Endodermal cell (in vitro differentiated cells): Measurements from ENCODE around the gene SIM2. TPM values are rescaled to one million over a fixed set of nuclear protein-coding genes. Genes with fewer than 3 reads are reported as not detected.
A peak's percentile ranks its signal among the peaks of the same experiment; 100 is the strongest.

Experiments used
- DNase-seq: peaks from one replicate; pipeline ENCODE4 v3.0.0-alpha.2; 2017
- H3K27ac ChIP-seq: 2 replicates; pipeline ENCODE4 v1.5.1; 2013; ENCODE audit warnings: mild to moderate bottlenecking, low read depth, low read length, moderate library complexity
- H3K27me3 ChIP-seq: 2 replicates; pipeline ENCODE4 v1.6.1; 2013; ENCODE audit warnings: mild to moderate bottlenecking, low read length, moderate library complexity; ENCODE audit not compliant: insufficient read depth, control insufficient read depth, poor library complexity, severe bottlenecking
- H3K36me3 ChIP-seq: 2 replicates; pipeline ENCODE4 v1.7.0; 2013; ENCODE audit warnings: mild to moderate bottlenecking, low read length, moderate library complexity; ENCODE audit not compliant: control insufficient read depth, insufficient read depth
- H3K4me1 ChIP-seq: one replicate; pipeline ENCODE4 v1.7.0; 2013; ENCODE audit warnings: low read length; ENCODE audit not compliant: control insufficient read depth, insufficient read depth
- H3K4me3 ChIP-seq: 2 replicates; pipeline ENCODE4 v1.5.1; 2013; ENCODE audit warnings: mild to moderate bottlenecking, low read length, moderate library complexity
- H3K9ac ChIP-seq: 2 replicates; pipeline ENCODE4 v1.6.1; 2013; ENCODE audit warnings: mild to moderate bottlenecking, low read length, moderate library complexity; ENCODE audit not compliant: poor library complexity, severe bottlenecking; ENCODE audit errors: extremely low read depth
- H3K9me3 ChIP-seq: 2 replicates; pipeline ENCODE4 v1.6.1; 2013; ENCODE audit warnings: mild to moderate bottlenecking, low read length, moderate library complexity; ENCODE audit not compliant: control insufficient read depth
- H3K27ac Mint-ChIP-seq: 2 replicates; pipeline ENCODE4 v1.8.0; 2020; ENCODE audit warnings: mixed read lengths
- H3K27me3 Mint-ChIP-seq: 2 replicates; pipeline ENCODE4 v1.8.0; 2021; ENCODE audit warnings: mild to moderate bottlenecking, mixed read lengths; ENCODE audit not compliant: insufficient read depth
- H3K36me3 Mint-ChIP-seq: 2 replicates; pipeline ENCODE4 v1.8.0; 2020; ENCODE audit warnings: low read depth, mixed read lengths
- H3K4me1 Mint-ChIP-seq: 2 replicates; pipeline ENCODE4 v1.8.0; 2020; ENCODE audit warnings: mixed read lengths
- H3K4me3 Mint-ChIP-seq: 2 replicates; pipeline ENCODE4 v1.8.0; 2020; ENCODE audit warnings: mild to moderate bottlenecking, moderate library complexity, mixed read lengths
- H3K9me3 Mint-ChIP-seq: 2 replicates; pipeline ENCODE4 v1.8.0; 2020; ENCODE audit warnings: mild to moderate bottlenecking, mixed read lengths
- WGBS, 2 experiments: methylation state at CpG; one replicate each; pipeline versions ENCODE4 v1.1.5 to v1.1.7; 2013; ENCODE audit warnings: missing lambda C conversion rate in 2 of 2, mixed read lengths in 1 of 2; ENCODE audit not compliant: insufficient coverage in 1 of 2, insufficient read length in 1 of 2; 5-methylcytosine and 5-hydroxymethylcytosine counted together
- total RNA-seq, 2 donors: library from RNA; stranded (reverse); fragmentation: NEBNext Ultra II Directional in 1 of 2; extraction: Animal tissue kit (Norgen Biotek cat#: 25700) in 1 of 2; gene quantifications; 2 replicates in 1 of 2; 3 replicates in 1 of 2; pipeline ENCODE4 v1.2.1, GENCODE V29; 2021
- TF ChIP-seq, protein P1 (sequence below): fragments of 200-600 bp; sonication (generic); conservative IDR thresholded peaks from 2 replicates; pipeline ENCODE4 v1.5.0; 2021; ENCODE audit warnings: antibody characterized with exemption, mild to moderate bottlenecking

Gene SIM2
- total RNA-seq, 2 donors from 2014 or later, result not detected

DNA sequence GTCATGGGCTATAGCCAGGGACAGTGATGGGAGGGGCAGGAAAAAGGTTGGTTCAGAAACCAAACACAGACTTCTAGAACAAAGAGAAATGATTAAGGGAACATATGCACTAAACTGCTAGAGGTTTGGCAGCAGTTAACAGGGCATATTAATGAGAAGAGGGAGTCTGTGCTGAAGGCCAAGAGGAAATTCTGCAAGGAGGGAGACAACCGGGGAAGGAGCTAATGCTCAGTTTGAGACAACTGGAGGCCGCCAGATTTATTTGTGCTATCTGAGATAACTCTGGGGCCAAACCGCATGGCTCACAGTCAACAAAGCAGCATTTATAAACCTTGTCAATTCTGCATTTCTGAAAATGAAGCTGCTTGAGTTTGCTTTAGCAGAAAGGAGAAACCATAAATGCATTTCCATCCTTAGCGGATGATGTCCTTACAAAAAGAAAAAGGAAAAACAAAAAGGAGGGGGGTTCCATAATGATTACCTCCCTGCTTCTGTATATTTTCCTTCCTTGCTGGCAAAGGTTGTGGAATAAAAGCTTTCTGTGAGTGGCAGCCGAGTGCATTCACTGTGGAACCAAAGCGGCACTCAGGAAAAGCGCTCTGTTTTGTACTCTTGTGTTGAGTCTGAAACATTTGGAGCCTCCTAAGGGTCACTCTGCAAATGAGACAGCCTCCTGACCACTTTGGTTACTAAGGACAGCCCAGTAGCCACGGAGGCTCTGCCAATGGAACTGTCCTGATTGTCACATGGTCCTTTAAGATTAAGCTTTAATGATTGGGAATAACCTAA is 70.3 kb downstream of the SIM2 start:
- TF ChIP-seq, protein P1, sequence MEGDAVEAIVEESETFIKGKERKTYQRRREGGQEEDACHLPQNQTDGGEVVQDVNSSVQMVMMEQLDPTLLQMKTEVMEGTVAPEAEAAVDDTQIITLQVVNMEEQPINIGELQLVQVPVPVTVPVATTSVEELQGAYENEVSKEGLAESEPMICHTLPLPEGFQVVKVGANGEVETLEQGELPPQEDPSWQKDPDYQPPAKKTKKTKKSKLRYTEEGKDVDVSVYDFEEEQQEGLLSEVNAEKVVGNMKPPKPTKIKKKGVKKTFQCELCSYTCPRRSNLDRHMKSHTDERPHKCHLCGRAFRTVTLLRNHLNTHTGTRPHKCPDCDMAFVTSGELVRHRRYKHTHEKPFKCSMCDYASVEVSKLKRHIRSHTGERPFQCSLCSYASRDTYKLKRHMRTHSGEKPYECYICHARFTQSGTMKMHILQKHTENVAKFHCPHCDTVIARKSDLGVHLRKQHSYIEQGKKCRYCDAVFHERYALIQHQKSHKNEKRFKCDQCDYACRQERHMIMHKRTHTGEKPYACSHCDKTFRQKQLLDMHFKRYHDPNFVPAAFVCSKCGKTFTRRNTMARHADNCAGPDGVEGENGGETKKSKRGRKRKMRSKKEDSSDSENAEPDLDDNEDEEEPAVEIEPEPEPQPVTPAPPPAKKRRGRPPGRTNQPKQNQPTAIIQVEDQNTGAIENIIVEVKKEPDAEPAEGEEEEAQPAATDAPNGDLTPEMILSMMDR, result no peak
- no peaks in the 10 kb centered on the region for H3K27me3 ChIP-seq
- no peaks in the 10 kb centered on the region for H3K36me3 ChIP-seq
- peaks cover 6% of the 10 kb centered on the region for H3K4me1 Mint-ChIP-seq
- no peak overlapping the region for H3K27ac ChIP-seq
- no peaks in the 10 kb centered on the region for H3K4me1 ChIP-seq
- no peak overlapping the region for H3K4me3 ChIP-seq
- no peaks in the 10 kb centered on the region for H3K9me3 Mint-ChIP-seq
- no peak overlapping the region for H3K9ac ChIP-seq
- peaks cover 2% of the 10 kb centered on the region for H3K36me3 Mint-ChIP-seq
- H3K27ac Mint-ChIP-seq, result no peak overlapping the region
- no peaks in the 10 kb centered on the region for H3K27me3 Mint-ChIP-seq
- no peak for DNase-seq
- WGBS, 2 experiments, result 90 to 91% methylated on average over 8 of the region's 8 CpGs
- H3K9me3 ChIP-seq, result no peaks in the 10 kb centered on the region
- H3K4me3 Mint-ChIP-seq, result no peak overlapping the region

DNA sequence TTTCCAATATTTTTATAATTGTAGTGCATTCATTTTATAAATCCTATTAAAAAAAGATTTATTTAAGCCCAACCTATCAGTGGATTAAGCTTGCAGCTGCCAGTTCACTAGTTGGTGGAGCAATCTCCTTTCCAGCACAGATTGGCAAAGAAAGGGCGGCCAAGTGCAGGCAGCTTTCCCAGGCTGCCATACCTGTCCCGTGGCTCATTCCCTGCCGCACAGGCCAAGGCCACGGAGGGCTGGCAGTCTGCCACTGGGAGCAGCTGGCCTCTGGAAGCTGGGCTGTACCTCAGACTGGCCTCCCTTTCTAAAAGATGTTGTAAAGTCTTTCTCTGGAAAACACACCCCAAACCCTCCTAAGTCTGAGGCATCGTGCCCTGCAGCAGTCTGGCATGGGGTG is 74.2 kb downstream of the SIM2 start:
- Histone ChIP-seq H3K27me3 (no peaks in the 10 kb centered on the region), H3K4me1 (no peaks in the 10 kb centered on the region), H3K4me3 (no peak overlapping the region), H3K9me3 (no peaks in the 10 kb centered on the region), H3K27ac (peak overlapping the region; percentile 41), H3K36me3 (no peaks in the 10 kb centered on the region), H3K9ac (no peak overlapping the region)
- H3K27me3 Mint-ChIP-seq, result no peaks in the 10 kb centered on the region
- no peak overlapping the region for H3K4me3 Mint-ChIP-seq
- WGBS, 2 experiments, result 79 to 90% methylated on average over 2 to 5 of the region's 5 CpGs
- H3K36me3 Mint-ChIP-seq, result no peaks in the 10 kb centered on the region
- TF ChIP-seq, protein P1, result no peak
- peaks cover 4% of the 10 kb centered on the region for H3K4me1 Mint-ChIP-seq
- DNase-seq, result no peak
- no peak overlapping the region for H3K27ac Mint-ChIP-seq
- H3K9me3 Mint-ChIP-seq, result no peaks in the 10 kb centered on the region

DNA sequence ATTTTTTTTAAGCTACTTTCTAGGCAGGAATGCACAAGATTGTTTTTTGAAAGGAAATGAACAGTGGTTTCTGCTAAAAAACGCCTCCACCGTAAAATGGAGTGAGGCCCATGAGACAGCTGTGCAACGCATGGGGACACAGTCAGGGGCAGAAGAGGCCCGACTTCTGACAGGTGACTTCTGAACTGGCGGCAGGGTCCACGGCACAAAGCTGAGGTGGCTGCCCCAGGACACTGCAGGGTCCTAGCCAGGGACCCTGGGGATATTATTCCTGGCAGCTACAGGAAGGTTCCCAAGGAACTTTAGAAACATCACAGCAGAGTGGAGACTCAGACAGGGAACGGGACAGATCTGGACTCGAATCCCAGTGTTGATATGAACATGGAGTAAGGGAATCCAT is 75.1 kb downstream of the SIM2 start:
- DNase-seq, result no peak
- H3K27ac Mint-ChIP-seq, result no peak overlapping the region
- Histone ChIP-seq H3K4me1 (no peaks in the 10 kb centered on the region), H3K9ac (no peak overlapping the region), H3K4me3 (no peak overlapping the region), H3K9me3 (no peaks in the 10 kb centered on the region), H3K27me3 (no peaks in the 10 kb centered on the region), H3K36me3 (no peaks in the 10 kb centered on the region), H3K27ac (no peak overlapping the region)
- TF ChIP-seq, protein P1, result no peak
- no peaks in the 10 kb centered on the region for H3K9me3 Mint-ChIP-seq
- no peaks in the 10 kb centered on the region for H3K27me3 Mint-ChIP-seq
- H3K4me3 Mint-ChIP-seq, result no peak overlapping the region
- no peaks in the 10 kb centered on the region for H3K36me3 Mint-ChIP-seq
- peaks cover under 1% of the 10 kb centered on the region for H3K4me1 Mint-ChIP-seq
- 84 to 92% methylated on average over 6 to 8 of the region's 8 CpGs for WGBS, 2 experiments
